ENCODE measurements around the gene TRPV4.
A peak's percentile ranks its signal among the peaks of the same experiment; 100 is the strongest.

TRPV4 gene

DNA sequence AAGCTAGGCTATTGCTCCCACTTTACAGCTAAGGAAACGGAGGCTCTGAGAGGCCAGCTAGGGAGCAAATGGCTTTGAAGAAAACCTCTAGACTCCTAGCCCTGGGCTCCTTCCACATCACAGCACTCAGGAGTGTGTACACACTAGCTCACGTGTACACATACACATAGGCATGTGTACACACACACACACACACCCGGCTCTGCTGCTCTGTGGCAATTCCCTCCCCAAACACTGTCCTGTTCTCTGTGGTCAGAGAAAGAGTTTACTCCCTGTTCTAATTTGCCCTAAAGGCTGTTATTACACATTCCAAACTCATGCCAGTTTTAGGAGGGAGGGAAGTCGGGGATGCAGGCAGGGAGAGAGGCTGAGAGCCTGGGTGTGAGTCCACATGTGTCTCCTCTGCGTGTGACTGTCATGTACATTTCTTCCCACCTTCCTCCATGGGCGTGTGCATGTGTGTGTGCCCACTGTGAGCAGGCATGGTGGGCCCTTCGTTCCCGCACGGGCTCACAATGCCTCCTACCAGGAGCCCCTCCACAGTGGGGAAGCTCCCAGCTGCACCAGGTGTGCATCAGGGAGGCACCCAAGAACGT, 14.2 kb downstream of the TRPV4 start:
- Histone ChIP-seq H3K36me3 (ENCODE audit: control insufficient read depth in 2 of 2, insufficient read depth in 1 of 2, low read length in 2 of 2) (peaks cover 0 to 3% of the 10 kb centered on the region in 2 experiments; a peak in 1 of 3 replicates), H3K9me3 (ENCODE audit: control insufficient read depth, insufficient read depth, low read depth, low read length) (no peaks in the 10 kb centered on the region), H3K27ac (ENCODE audit: extremely low read depth, low read depth, low read length) (no peak overlapping the region), H3K4me1 (ENCODE audit: control insufficient read depth, insufficient read depth, low read length) (no peaks in the 10 kb centered on the region), H3K4me3 (ENCODE audit: low read depth, low read length) (no peak overlapping the region)
- ChIA-PET POLR2A (no interaction called here), CTCF (interaction anchor here (0.7 to 1.8 kb wide), 5 partner anchors 9 to 34 kb away, joined by 3 to 7 read pairs (median 4); no protein-coding TSS in a partner anchor)
- TF ChIP-seq SP7 (tag by site-specific recombination; IDR thresholded peaks at IDR 0.05) (peak; percentile 40), WT1 (tag by site-specific recombination; IDR thresholded peaks at IDR 0.05) (peak; percentile 97), GLIS1 (tag by site-specific recombination; IDR thresholded peaks at IDR 0.05) (no peak), ZNF600 (tag by site-specific recombination; IDR thresholded peaks at IDR 0.05) (peak; percentile 71)

DNA sequence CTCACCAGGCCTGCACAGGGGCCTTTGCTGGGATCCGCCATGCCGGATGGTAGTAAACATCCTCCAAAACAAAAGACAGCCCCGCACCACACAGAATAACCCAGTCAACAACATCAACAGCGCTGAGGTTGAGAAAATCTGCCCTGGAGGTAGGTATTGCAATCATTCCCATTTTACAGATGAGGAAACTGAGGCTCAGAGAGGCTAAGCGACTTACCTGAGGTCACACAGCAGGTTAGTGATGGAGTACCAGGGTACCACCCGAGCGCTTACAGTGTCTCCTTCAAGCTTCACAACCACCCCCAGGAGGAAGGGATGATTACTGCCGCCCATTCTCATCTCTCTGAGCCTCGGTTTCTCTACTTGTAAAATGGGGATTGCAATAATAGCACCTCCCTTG, 14.9 kb downstream of the TRPV4 start:
- TF ChIP-seq, protein P1, sequence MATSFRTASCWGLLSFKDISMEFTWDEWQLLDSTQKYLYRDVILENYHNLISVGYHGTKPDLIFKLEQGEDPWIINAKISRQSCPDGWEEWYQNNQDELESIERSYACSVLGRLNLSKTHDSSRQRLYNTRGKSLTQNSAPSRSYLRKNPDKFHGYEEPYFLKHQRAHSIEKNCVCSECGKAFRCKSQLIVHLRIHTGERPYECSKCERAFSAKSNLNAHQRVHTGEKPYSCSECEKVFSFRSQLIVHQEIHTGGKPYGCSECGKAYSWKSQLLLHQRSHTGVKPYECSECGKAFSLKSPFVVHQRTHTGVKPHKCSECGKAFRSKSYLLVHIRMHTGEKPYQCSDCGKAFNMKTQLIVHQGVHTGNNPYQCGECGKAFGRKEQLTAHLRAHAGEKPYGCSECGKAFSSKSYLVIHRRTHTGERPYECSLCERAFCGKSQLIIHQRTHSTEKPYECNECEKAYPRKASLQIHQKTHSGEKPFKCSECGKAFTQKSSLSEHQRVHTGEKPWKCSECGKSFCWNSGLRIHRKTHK (tag by site-specific recombination; IDR thresholded peaks at IDR 0.05): no peak
- TF ChIP-seq ZNF768 (tag by site-specific recombination; IDR thresholded peaks at IDR 0.05) (peak; percentile 80; the same call in 1 of the 2 replicates), ZNF366 (tag by site-specific recombination; conservative IDR thresholded peaks at IDR 0.05) (no peak)
- no peak overlapping the region for H3K4me3 ChIP-seq (ENCODE audit: low read depth, low read length)
- no peak overlapping the region for H3K27ac ChIP-seq (ENCODE audit: extremely low read depth, low read depth, low read length)
- H3K4me1 ChIP-seq (ENCODE audit: control insufficient read depth, insufficient read depth, low read length): no peaks in the 10 kb centered on the region
- peaks cover 0 to 9% of the 10 kb centered on the region in 2 experiments; a peak in 1 of 3 replicates for H3K36me3 ChIP-seq (ENCODE audit: control insufficient read depth in 2 of 2, insufficient read depth in 1 of 2, low read length in 2 of 2)
- no peaks in the 10 kb centered on the region for H3K9me3 ChIP-seq (ENCODE audit: control insufficient read depth, insufficient read depth, low read depth, low read length)
- ChIA-PET POLR2A (no interaction called here), CTCF (interaction anchor here (1.1 to 1.8 kb wide), 3 partner anchors 11 to 27 kb away, joined by 3 to 7 read pairs (median 5); no protein-coding TSS in a partner anchor)

DNA sequence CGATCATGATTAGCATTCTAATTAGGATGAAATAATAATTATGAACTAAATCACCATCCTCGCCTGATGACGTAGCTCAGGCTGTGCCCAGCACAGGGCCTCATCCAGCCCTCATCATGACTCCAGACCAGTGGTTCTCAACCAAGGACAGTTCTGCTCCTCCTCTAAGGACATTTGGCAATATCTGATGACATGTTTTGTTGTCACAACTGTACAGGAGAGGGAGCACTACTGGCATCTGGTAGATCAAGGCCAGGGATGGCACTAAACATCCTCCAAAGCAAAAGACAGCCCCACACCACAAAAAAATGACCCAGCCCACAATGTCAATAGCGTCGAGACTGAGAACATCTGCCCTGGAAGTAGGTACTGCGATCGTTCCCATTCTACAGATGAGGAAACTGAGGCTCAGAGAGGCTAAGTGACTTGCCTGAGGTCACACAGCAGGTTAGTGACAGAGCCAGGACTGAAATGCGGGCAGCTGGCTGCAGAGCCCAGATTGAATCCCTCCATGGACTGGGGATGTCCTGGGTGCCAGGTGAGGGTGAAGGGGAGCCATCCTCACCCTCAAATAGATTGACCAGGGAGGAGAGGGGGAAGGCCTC, 15.5 kb downstream of the TRPV4 start:
- TF ChIP-seq ZNF830 (tag by site-specific recombination; IDR thresholded peaks at IDR 0.05; ENCODE audit: low read depth) (no peak), FEZF1 (tag by site-specific recombination; IDR thresholded peaks at IDR 0.05) (no peak), ZNF391 (tag by site-specific recombination; IDR thresholded peaks at IDR 0.05; ENCODE audit: borderline replicate concordance, low read depth) (no peak), ZSCAN23 (tag by site-specific recombination; IDR thresholded peaks at IDR 0.05) (no peak), ZNF768 (tag by site-specific recombination; IDR thresholded peaks at IDR 0.05) (0 out of 2 replicates have a peak, but pooled peaks have one; percentile 42)
- TF ChIP-seq, protein P2, sequence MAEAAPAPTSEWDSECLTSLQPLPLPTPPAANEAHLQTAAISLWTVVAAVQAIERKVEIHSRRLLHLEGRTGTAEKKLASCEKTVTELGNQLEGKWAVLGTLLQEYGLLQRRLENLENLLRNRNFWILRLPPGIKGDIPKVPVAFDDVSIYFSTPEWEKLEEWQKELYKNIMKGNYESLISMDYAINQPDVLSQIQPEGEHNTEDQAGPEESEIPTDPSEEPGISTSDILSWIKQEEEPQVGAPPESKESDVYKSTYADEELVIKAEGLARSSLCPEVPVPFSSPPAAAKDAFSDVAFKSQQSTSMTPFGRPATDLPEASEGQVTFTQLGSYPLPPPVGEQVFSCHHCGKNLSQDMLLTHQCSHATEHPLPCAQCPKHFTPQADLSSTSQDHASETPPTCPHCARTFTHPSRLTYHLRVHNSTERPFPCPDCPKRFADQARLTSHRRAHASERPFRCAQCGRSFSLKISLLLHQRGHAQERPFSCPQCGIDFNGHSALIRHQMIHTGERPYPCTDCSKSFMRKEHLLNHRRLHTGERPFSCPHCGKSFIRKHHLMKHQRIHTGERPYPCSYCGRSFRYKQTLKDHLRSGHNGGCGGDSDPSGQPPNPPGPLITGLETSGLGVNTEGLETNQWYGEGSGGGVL (tag by site-specific recombination; IDR thresholded peaks at IDR 0.05): no peak
- no peaks in the 10 kb centered on the region for H3K4me1 ChIP-seq (ENCODE audit: control insufficient read depth, insufficient read depth, low read length)
- no peak overlapping the region for H3K4me3 ChIP-seq (ENCODE audit: low read depth, low read length)
- no peaks in the 10 kb centered on the region for H3K9me3 ChIP-seq (ENCODE audit: control insufficient read depth, insufficient read depth, low read depth, low read length)
- peaks cover 0 to 9% of the 10 kb centered on the region in 2 experiments; a peak in 1 of 3 replicates for H3K36me3 ChIP-seq (ENCODE audit: control insufficient read depth in 2 of 2, insufficient read depth in 1 of 2, low read length in 2 of 2)
- CTCF ChIA-PET: interaction anchor here (1.1 to 1.8 kb wide), 3 partner anchors 11 to 28 kb away, joined by 3 to 7 read pairs (median 5); no protein-coding TSS in a partner anchor
- POLR2A ChIA-PET: no interaction called here
- H3K27ac ChIP-seq (ENCODE audit: extremely low read depth, low read depth, low read length): no peak overlapping the region

- POLR2A ChIA-PET: no interaction called here
- CTCF ChIA-PET: interaction anchor here (2.6 kb wide), 1 partner anchor 11 kb away, joined by 15 read pairs; no protein-coding TSS in a partner anchor
Measured at GRCh38 chr12:109816870-109817269, 16.3 kb downstream of the TRPV4 start.

More at GRCh38 chr12:109816870-109817269, 16.3 kb downstream of the TRPV4 start:
- Histone ChIP-seq H3K4me3 (ENCODE audit: low read depth, low read length) (no peak overlapping the region), H3K27ac (ENCODE audit: extremely low read depth, low read depth, low read length) (no peak overlapping the region), H3K4me1 (ENCODE audit: control insufficient read depth, insufficient read depth, low read length) (no peaks in the 10 kb centered on the region), H3K9me3 (ENCODE audit: control insufficient read depth, insufficient read depth, low read depth, low read length) (no peaks in the 10 kb centered on the region), H3K36me3 (ENCODE audit: control insufficient read depth in 2 of 2, insufficient read depth in 1 of 2, low read length in 2 of 2) (peaks cover 0 to 9% of the 10 kb centered on the region in 2 experiments; a peak in 1 of 3 replicates)
- TF ChIP-seq, protein P3, sequence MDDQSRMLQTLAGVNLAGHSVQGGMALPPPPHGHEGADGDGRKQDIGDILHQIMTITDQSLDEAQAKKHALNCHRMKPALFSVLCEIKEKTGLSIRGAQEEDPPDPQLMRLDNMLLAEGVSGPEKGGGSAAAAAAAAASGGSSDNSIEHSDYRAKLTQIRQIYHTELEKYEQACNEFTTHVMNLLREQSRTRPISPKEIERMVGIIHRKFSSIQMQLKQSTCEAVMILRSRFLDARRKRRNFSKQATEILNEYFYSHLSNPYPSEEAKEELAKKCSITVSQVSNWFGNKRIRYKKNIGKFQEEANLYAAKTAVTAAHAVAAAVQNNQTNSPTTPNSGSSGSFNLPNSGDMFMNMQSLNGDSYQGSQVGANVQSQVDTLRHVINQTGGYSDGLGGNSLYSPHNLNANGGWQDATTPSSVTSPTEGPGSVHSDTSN (CRISPR knock-in tag; IDR thresholded peaks at IDR 0.05): no peak
- no peak for TF ChIP-seq BCL11B (tag by site-specific recombination; IDR thresholded peaks at IDR 0.05; ENCODE audit: low read depth)
